ENCODE measurements around the gene SKIC8. TPM values are rescaled to one million over a fixed set of nuclear protein-coding genes. Genes with fewer than 3 reads are reported as not detected.

Gene SKIC8
- total RNA-seq (2014; rRNA removed; shearing (Covaris generic)), result 130 and 132 TPM in 2 replicates

- peak; percentile 94 for DNase-seq (ENCODE audit: low read depth)
Measured at GRCh38 chr15:78299101-78299930, at the start of gene SKIC8. SKIC8 (minus strand) TSS chr15:78299609; CDS start chr15:78295686, 3,923 bp downstream.

DNA sequence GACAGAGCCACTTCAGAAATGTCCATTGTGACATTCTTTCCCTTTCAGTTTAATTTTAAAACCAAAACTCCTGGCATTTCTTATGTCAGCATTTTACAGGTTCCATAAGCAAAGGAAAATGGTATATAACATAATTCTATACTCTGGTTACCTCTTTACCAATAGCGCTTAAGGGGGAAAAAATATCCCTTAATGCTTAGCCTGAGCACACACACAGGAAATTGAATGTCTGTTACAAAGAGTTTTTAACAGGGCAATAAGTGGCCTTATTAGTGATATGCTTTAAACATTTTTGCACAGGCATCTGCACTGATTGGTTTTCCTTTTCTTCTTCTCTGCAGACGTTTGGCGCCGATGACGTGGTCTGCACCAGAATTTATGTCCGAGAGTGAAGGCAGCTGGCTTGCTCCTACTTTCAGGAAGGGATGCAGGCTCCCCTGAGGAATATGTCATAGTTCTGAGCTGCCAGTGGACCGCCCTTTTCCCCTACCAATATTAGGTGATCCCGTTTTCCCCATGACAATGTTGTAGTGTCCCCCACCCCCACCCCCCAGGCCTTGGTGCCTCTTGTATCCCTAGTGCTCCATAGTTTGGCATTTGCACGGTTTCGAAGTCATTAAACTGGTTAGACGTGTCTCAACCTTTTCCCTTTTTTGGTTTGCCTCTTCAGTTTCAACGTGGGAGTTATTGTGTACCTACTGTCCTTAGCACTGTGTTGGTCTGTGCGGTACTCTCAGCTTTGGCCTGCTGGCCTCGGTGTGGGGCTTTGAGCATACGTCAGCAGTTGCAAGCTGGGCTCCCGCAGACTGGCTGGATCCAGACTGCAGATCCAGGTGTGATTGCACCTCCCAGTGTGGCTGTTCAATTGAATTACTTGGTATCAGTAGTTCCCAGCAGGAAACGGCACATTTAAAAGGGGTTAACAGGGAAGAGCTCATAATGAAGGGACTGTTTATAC, 48.5 kb upstream of the SKIC8 start:
- no peak for DNase-seq (ENCODE audit: low read depth)

GRCh38 chr15:78345396-78346125, 46.2 kb upstream of the SKIC8 start:
- DNase-seq (ENCODE audit: low read depth), result peak; percentile 46

DNA sequence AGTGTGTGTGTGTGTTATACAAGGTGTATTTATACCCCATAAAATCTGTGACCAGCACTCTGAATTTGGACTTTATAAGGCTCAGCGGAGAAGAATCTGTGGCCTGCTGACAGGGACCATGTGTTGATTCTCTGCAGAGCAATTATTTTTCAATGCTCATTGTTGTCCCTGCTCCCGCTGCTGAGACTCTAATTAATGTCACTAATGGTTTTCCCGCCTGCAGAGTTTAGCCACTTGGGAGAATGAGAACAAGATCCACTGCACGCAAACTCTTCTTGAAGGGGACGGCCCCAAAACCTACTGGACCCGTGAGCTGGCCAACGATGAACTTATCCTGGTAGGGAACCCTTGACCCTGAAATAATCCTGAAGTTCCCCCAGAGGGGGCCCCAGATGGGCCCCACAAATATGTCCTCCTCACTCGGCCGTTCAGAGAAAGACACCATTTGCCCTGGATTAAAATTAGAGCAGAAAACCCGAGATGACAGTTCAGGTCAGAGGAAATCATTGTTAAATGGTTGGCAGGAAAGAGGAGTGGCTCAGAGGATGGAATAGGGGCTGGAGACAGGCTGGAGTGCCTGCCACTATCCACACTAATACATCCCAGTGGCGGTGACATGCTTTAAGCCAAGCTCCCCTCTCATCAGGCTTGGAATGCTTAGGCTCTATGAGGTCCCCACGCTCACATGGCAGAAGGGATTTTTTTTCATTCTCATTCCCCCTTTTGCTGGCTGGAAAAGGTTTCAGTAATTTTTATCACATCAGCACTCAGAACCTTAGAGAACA, 44.1 kb upstream of the SKIC8 start:
- DNase-seq (ENCODE audit: low read depth), result no peak

- no peak for DNase-seq (ENCODE audit: low read depth)
Measured at GRCh38 chr15:78342021-78342420, 42.6 kb upstream of the SKIC8 start.

GRCh38 chr15:78341057-78341987, 41.9 kb upstream of the SKIC8 start:
- DNase-seq (ENCODE audit: low read depth), result no peak

DNA sequence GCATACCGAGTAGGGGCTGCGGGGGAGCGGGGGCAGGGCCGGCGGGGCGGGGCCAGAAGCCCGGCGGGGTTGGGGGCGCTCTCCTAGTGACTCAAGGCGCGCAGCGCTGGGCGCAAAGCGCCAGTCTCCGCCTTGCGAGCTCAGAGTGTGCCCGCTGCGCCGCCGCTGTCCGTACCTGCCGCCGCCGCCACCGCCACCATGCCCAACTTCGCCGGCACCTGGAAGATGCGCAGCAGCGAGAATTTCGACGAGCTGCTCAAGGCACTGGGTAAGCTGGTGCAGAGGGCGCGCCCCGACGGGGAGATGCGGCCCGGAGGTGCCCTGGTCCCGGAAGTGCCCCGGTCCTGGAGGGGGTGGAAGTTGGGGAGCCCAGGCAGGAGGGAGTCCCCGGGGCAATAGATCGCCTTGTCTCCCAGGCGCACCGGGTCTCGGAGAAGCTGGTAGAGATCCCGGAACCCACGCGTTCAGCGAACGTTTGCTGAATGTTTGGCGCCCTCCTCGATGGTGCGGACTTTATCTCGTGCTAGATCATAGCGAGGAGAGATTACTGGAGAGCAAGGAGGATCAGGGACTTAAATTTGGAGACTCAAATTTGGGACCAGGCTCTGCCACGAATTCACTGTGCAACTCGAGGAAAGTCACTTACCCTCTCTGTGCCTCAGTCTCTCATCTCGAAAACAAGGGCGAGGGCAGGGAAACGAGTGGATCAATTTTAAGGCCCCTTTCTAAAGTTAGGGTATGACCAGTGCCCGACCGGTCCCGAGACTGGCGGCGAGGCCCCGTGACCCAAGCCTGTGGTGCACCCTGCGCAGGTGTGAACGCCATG, 41.0 kb upstream of the SKIC8 start, which contains the start of gene CRABP1:
TSS of gene CRABP1 (plus strand) at position 123 of the 826 bp plus-strand sequence. CDS start at position 199, 76 bp downstream.
- DNase-seq (ENCODE audit: low read depth), result no peak

GRCh38 chr15:78339559-78339958, 40.1 kb upstream of the SKIC8 start:
- DNase-seq (ENCODE audit: low read depth), result no peak

GRCh38 chr15:78338781-78339180, 39.4 kb upstream of the SKIC8 start:
- DNase-seq (ENCODE audit: low read depth), result no peak

- no peak for DNase-seq (ENCODE audit: low read depth)
Measured at GRCh38 chr15:78335985-78336384, 36.6 kb upstream of the SKIC8 start.

DNA sequence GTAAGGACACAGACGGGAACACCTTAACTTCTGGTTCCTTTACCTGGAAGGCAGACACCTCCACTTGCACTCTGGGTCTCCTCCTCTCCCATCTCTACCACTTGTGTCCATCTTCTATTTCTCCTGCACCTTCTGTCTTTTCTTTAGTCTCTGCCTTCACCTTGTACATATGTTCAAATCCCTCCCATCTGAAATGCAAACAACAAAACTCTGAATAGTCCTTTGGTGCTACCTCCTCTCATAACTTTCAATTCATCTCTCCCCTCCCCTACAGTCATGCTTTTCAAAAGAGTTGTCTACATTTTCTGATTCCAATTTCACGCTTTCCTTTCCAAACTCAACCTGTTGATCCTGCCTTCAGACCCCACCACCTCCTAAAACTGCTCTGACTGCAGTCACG, 35.4 kb upstream of the SKIC8 start:
- no peak for DNase-seq (ENCODE audit: low read depth)

- DNase-seq (ENCODE audit: low read depth), result no peak
Measured at GRCh38 chr15:78329625-78330024, 30.2 kb upstream of the SKIC8 start.

DNA sequence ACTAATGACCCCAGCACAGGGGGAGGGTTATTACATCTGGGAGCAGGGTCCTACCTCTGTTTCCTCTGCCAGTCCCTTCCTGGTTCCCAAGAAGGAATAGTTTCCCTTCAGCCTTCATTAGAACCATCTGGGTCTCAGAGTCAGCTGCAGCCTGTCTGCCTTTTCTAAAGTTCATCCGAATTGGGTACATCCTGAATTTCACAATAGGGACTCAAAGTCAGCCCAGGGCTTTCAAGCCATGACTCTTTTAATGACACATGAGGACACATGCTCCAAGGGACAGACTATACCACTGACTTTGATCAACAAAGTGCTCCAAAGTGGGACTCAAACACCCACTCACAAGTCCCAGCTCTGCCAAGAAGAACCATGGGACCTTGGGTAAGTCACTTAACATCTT, 28.1 kb upstream of the SKIC8 start:
- DNase-seq (ENCODE audit: low read depth), result no peak

- DNase-seq (ENCODE audit: low read depth), result peak; percentile 48
Measured at GRCh38 chr15:78325092-78325843, 25.9 kb upstream of the SKIC8 start.

DNA sequence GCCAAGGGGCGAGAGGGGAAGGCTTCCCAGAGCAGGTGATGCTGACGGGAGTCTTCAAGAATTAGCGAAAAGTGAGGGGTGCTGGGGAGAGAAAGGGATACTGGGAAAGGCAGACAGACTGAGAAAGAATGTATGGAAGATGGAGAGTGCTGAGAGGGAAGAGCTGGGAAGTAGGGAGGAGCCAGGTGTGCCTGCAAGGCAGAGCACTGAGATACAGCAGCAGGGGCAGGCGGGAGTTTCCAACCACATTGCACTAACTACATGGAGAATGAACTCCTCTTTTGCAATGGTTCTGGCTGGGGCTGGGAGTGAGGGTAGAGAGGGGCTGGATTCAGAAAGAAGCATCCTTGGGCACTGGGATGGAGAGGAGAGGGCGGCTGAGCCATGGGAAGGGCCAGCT, 24.7 kb upstream of the SKIC8 start:
- no peak for DNase-seq (ENCODE audit: low read depth)

DNA sequence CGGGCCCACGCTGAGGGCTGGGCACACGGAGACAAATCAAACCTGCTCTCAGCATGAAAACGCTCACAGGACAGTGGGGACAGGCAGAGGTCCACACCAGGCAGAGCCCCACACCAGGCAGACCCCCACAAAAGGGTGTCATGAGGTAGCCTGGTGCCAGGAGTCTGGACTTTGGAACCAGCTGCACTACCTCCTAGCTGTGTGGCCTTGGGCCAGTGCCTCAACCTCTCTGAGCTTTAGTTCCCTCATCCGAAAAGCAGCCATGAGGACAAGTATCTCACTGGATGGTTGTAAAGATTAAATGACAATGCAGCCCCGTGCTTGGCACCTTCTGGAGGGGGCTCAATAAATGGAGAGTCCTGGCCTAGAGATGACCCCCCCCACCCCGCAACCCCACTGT, 24.3 kb upstream of the SKIC8 start:
- no peak for DNase-seq (ENCODE audit: low read depth)

- no peak for DNase-seq (ENCODE audit: low read depth)
Measured at GRCh38 chr15:78322724-78323521, 23.5 kb upstream of the SKIC8 start.
